PC-3 (cell line): ENCODE data around the gene SHBG.

ENCODE experiments used
- CTCF ChIP-seq: fragments of 300-600 bp; sonication (generic); conservative IDR thresholded peaks from 2 replicates; pipeline ENCODE4 v1.5.1; 2017; ENCODE audit warnings: antibody characterized with exemption, low read depth, mild to moderate bottlenecking, low read length
- EZH2 ChIP-seq: fragments of 300-600 bp; sonication (generic); IDR thresholded peaks from one replicate; pipeline ENCODE4 v1.6.1; 2017; ENCODE audit warnings: antibody characterized with exemption, mild to moderate bottlenecking, low read length; ENCODE audit not compliant: unreplicated experiment

- TF ChIP-seq CTCF (no peak), EZH2 (no peak)
Measured at GRCh38 chr17:7644775-7645174, 14.8 kb downstream of the SHBG start.
